ENCODE results near the gene CMTM8. TPM values are rescaled to one million over a fixed set of nuclear protein-coding genes. Genes with fewer than 3 reads are reported as not detected.

The CMTM8 gene
- total RNA-seq, 2 experiments from 2014 or later = 6.1 to 7.5 TPM

GRCh38 chr3:32197991-32198390 is 40.5 kb upstream of the CMTM8 start:
- no peaks in the 10 kb centered on the region for H3K4me1 Mint-ChIP-seq (ENCODE audit: low read depth)
- H3K4me3 ChIP-seq (ENCODE audit: low read length) = no peak overlapping the region

GRCh38 chr3:32198714-32199113 is 39.8 kb upstream of the CMTM8 start:
- ATAC-seq (ENCODE audit: poor library complexity) (no peak), DNase-seq (no peak)
- ChIA-PET POLR2A (no interaction called here), CTCF (no interaction called here)
- TF ChIP-seq, protein P1, sequence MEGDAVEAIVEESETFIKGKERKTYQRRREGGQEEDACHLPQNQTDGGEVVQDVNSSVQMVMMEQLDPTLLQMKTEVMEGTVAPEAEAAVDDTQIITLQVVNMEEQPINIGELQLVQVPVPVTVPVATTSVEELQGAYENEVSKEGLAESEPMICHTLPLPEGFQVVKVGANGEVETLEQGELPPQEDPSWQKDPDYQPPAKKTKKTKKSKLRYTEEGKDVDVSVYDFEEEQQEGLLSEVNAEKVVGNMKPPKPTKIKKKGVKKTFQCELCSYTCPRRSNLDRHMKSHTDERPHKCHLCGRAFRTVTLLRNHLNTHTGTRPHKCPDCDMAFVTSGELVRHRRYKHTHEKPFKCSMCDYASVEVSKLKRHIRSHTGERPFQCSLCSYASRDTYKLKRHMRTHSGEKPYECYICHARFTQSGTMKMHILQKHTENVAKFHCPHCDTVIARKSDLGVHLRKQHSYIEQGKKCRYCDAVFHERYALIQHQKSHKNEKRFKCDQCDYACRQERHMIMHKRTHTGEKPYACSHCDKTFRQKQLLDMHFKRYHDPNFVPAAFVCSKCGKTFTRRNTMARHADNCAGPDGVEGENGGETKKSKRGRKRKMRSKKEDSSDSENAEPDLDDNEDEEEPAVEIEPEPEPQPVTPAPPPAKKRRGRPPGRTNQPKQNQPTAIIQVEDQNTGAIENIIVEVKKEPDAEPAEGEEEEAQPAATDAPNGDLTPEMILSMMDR (IDR thresholded peaks at IDR 0.05) = no peak
- Histone ChIP-seq H3K4me1 (ENCODE audit: insufficient read depth, low read length) (no peaks in the 10 kb centered on the region), H3K27me3 (ENCODE audit: control insufficient read depth in 1 of 2, insufficient read depth in 2 of 2, low read length in 2 of 2) (peaks cover 0 to 6% of the 10 kb centered on the region in 2 experiments), H3K27ac (ENCODE audit: low read depth in 1 of 2, low read length in 2 of 2) (no peak overlapping the region), H3K4me3 (ENCODE audit: low read length) (no peak overlapping the region), H3K9me3 (ENCODE audit: control insufficient read depth in 1 of 2, insufficient read depth in 1 of 2, low read length in 2 of 2) (no peaks in the 10 kb centered on the region), H3K36me3 (ENCODE audit: insufficient read depth, low read length) (no peaks in the 10 kb centered on the region)
- intact Hi-C loops (cut with DNase I, micrococcal nuclease) = no loop called here
- Mint-ChIP-seq H3K9me3 (no peaks in the 10 kb centered on the region), H3K4me3 (no peak overlapping the region), H3K36me3 (ENCODE audit: low read depth) (no peaks in the 10 kb centered on the region), H3K4me1 (ENCODE audit: low read depth) (no peaks in the 10 kb centered on the region), H3K27ac (no peak overlapping the region), H3K27me3 (peaks cover 14% of the 10 kb centered on the region)

More at GRCh38 chr3:32197991-32198390, 40.5 kb upstream of the CMTM8 start:
- CTCF ChIA-PET = no interaction called here
- Mint-ChIP-seq H3K9me3 (no peaks in the 10 kb centered on the region), H3K36me3 (ENCODE audit: low read depth) (no peaks in the 10 kb centered on the region), H3K27ac (no peak overlapping the region), H3K27me3 (peaks cover 9% of the 10 kb centered on the region), H3K4me3 (no peak overlapping the region)
- Histone ChIP-seq H3K4me1 (ENCODE audit: insufficient read depth, low read length) (no peaks in the 10 kb centered on the region), H3K27me3 (ENCODE audit: control insufficient read depth in 1 of 2, insufficient read depth in 2 of 2, low read length in 2 of 2) (peaks cover 0 to 6% of the 10 kb centered on the region in 2 experiments), H3K27ac (ENCODE audit: low read depth in 1 of 2, low read length in 2 of 2) (no peak overlapping the region), H3K9me3 (ENCODE audit: control insufficient read depth in 1 of 2, insufficient read depth in 1 of 2, low read length in 2 of 2) (no peaks in the 10 kb centered on the region), H3K36me3 (ENCODE audit: insufficient read depth, low read length) (no peaks in the 10 kb centered on the region)
- intact Hi-C loops (cut with DNase I, micrococcal nuclease) = no loop called here
- TF ChIP-seq, protein P1 (IDR thresholded peaks at IDR 0.05) = no peak
- POLR2A ChIA-PET = no interaction called here
- ATAC-seq (ENCODE audit: poor library complexity) (no peak), DNase-seq (no peak)

GRCh38 chr3:32200490-32200889 is 38.0 kb upstream of the CMTM8 start:
- no peaks in the 10 kb centered on the region for H3K4me1 ChIP-seq (ENCODE audit: insufficient read depth, low read length)
- POLR2A ChIA-PET = no interaction called here
- Mint-ChIP-seq H3K9me3 (no peaks in the 10 kb centered on the region), H3K4me1 (ENCODE audit: low read depth) (no peaks in the 10 kb centered on the region), H3K36me3 (ENCODE audit: low read depth) (no peaks in the 10 kb centered on the region), H3K27ac (no peak overlapping the region), H3K27me3 (peaks cover 15% of the 10 kb centered on the region), H3K4me3 (no peak overlapping the region)
- no peaks in the 10 kb centered on the region for H3K9me3 ChIP-seq (ENCODE audit: control insufficient read depth in 1 of 2, insufficient read depth in 1 of 2, low read length in 2 of 2)
- H3K27ac ChIP-seq (ENCODE audit: low read depth in 1 of 2, low read length in 2 of 2) = no peak overlapping the region
- H3K27me3 ChIP-seq (ENCODE audit: control insufficient read depth in 1 of 2, insufficient read depth in 2 of 2, low read length in 2 of 2) = peaks cover 0 to 6% of the 10 kb centered on the region in 2 experiments
- TF ChIP-seq, protein P1 (IDR thresholded peaks at IDR 0.05) = no peak
- no peaks in the 10 kb centered on the region for H3K36me3 ChIP-seq (ENCODE audit: insufficient read depth, low read length)
- CTCF ChIA-PET = no interaction called here
- DNase-seq = no peak
- no peak overlapping the region for H3K4me3 ChIP-seq (ENCODE audit: low read length)
- no peak for ATAC-seq (ENCODE audit: poor library complexity)
- intact Hi-C loops (cut with DNase I, micrococcal nuclease) = no loop called here
